Activated T-cell treated with anti-CD3 and anti-CD28 coated beads, Interleukin-2, amount 50 U/mL, for 4 hours (primary cell): ENCODE results near the gene DTL. TPM values are rescaled to one million over a fixed set of nuclear protein-coding genes. Genes with fewer than 3 reads are reported as not detected.
A peak's percentile ranks its signal among the peaks of the same experiment; 100 is the strongest.

ENCODE experiments used
- ATAC-seq, 2 donors: fragments of 200-7000 bp; cut with Tn5 transposase; one replicate each; pipeline ENCODE4 v1.10.0; 2021
- DNase-seq: peaks from one replicate; pipeline ENCODE4 v3.0.0-alpha.2; 2020
- H3K27me3 Mint-ChIP-seq: one replicate; pipeline ENCODE4 v1.8.0; 2021; ENCODE audit warnings: low read depth, mixed read lengths
- H3K36me3 Mint-ChIP-seq: one replicate; pipeline ENCODE4 v1.8.0; 2022; ENCODE audit warnings: mixed read lengths; ENCODE audit not compliant: insufficient read depth
- H3K4me1 Mint-ChIP-seq: one replicate; pipeline ENCODE4 v1.8.0; 2021; ENCODE audit warnings: low read depth, mixed read lengths
- H3K4me3 Mint-ChIP-seq: one replicate; pipeline ENCODE4 v1.8.0; 2021; ENCODE audit warnings: mild to moderate bottlenecking, moderate library complexity, mixed read lengths
- H3K9me3 Mint-ChIP-seq: one replicate; pipeline ENCODE4 v1.8.0; 2021; ENCODE audit warnings: mixed read lengths
- total RNA-seq, 3 donors: library from RNA; stranded (reverse); gene quantifications; one replicate each; pipeline ENCODE4 v1.2.1, GENCODE V29; 2021

Gene DTL
- total RNA-seq, 3 donors from 2014 or later: 47.7 to 74.5 (median 65.2) TPM

DNA sequence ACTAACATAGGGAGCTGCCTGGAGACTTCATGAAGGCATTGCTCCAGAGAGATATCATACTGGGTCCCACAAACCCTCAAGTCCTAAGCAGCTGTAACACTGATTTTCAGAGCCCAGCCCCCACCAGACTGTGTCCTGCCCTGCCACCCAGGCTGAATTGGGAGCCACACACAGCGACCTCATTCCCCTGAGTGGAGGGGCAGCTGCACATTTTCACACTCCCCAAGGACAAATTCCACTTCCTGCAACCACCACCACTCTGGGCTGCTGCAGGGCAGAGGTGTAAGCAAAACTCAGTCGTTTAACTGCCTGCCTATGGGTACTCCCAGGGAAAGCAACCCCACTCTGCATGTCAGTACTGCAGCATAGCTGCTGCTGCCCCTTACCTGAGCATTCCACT, 19.8 kb downstream of the DTL start:
- Mint-ChIP-seq H3K27me3 (no peaks in the 10 kb centered on the region), H3K4me1 (no peaks in the 10 kb centered on the region), H3K9me3 (peaks cover 21% of the 10 kb centered on the region), H3K36me3 (peaks cover 31% of the 10 kb centered on the region), H3K4me3 (no peak overlapping the region)
- no peak for DNase-seq
- ATAC-seq: peak in 1 of 2 donors; percentile 10

GRCh38 chr1:212060632-212061472, 25.3 kb downstream of the DTL start:
- Mint-ChIP-seq H3K27me3 (no peaks in the 10 kb centered on the region), H3K36me3 (peaks cover 18% of the 10 kb centered on the region), H3K9me3 (peaks cover 21% of the 10 kb centered on the region), H3K4me1 (no peaks in the 10 kb centered on the region), H3K4me3 (no peak overlapping the region)
- DNase-seq (no peak), ATAC-seq (peak in 1 of 2 donors; percentile 32)

DNA sequence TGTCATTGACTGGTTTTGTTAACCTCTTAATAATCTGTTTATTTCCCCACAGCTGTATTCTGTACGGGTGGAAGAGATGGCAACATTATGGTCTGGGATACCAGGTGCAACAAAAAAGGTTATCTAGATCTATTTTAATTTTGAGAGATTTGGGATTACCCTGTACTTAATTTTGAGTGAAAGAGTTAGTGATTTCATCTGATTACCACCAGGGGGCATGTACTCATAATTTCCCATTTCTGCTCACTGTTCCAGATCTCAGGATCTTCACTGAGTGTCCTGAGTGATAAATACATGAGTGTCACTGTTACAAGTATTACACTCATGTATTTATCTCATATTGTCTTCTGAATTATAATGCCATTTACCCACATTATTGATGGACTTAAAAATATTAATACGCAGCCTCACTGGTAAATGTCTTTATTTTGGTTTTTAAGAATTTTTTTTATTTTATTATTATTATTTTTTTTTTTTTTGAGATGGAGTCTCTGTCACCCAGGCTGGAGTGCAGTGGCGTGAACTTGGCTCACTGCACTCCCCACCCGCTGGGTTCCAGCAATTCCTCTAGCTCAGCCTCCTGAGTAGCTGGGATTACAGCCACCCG, 27.4 kb downstream of the DTL start:
- ATAC-seq: peak in 1 of 2 donors; percentile 37
- Mint-ChIP-seq H3K4me1 (no peaks in the 10 kb centered on the region), H3K36me3 (peaks cover 4% of the 10 kb centered on the region), H3K27me3 (no peaks in the 10 kb centered on the region), H3K9me3 (peaks cover 4% of the 10 kb centered on the region), H3K4me3 (no peak overlapping the region)
- DNase-seq: no peak

GRCh38 chr1:212067787-212068186, 32.2 kb downstream of the DTL start:
- ATAC-seq: no peak
- no peaks in the 10 kb centered on the region for H3K9me3 Mint-ChIP-seq
- H3K27me3 Mint-ChIP-seq: no peaks in the 10 kb centered on the region
- H3K4me1 Mint-ChIP-seq: no peaks in the 10 kb centered on the region
- H3K4me3 Mint-ChIP-seq: no peak overlapping the region
- DNase-seq: no peak
- H3K36me3 Mint-ChIP-seq: peaks cover 6% of the 10 kb centered on the region

DNA sequence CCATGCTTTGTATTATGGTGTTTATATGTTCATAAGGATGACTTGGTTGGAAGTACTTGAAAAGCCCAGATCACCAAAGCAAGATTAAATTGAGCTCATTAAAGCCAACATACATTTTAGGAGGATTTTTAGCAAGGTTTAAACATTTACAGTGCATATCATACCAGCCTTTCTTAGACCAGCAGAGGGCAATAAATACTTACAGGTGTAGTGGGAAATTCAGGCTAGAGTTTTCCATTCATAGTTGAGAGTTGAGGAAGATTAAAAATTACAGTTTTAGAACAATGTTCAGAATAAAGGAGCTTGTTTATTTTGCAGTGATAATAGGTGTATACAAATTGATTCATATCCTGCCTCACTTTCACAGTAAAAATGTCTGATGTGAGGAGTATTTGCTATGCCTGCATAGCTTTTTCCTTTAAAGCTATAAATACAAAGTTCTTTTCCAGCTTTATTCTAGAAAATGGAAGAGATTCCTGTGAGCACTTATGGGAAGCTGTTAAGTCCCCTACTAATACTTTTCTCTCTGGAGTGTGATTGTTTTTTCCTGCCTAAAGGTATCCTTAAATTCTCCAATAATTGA, 35.3 kb downstream of the DTL start:
- DNase-seq (no peak), ATAC-seq (peak in 1 of 2 donors; percentile 46)
- H3K4me1 Mint-ChIP-seq: no peaks in the 10 kb centered on the region

DNA sequence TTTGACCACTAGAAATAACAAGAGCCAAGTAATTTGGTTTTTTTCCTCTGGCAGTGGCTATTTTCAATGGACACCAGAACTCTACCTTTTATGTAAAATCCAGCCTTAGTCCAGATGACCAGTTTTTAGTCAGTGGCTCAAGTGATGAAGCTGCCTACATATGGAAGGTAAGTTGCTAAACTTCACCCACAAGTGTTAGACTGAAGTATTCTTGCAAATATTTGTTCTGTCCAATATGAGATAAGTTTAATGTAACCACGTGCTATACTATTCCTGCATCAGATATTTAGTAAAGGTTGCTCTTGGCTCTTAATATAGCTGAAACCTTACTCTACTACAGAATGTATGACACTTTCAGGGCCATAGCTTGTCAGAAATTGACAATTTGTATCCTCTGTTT, 36.5 kb downstream of the DTL start:
- Mint-ChIP-seq H3K9me3 (no peaks in the 10 kb centered on the region), H3K27me3 (no peaks in the 10 kb centered on the region), H3K36me3 (peaks cover 11% of the 10 kb centered on the region), H3K4me3 (no peak overlapping the region), H3K4me1 (no peaks in the 10 kb centered on the region)
- no peak for ATAC-seq
- DNase-seq: no peak

More for the DNA sequence above, 35.3 kb downstream of the DTL start:
- peaks cover 6% of the 10 kb centered on the region for H3K36me3 Mint-ChIP-seq
- H3K27me3 Mint-ChIP-seq: no peaks in the 10 kb centered on the region
- no peak overlapping the region for H3K4me3 Mint-ChIP-seq
- H3K9me3 Mint-ChIP-seq: no peaks in the 10 kb centered on the region

- Mint-ChIP-seq H3K27me3 (no peaks in the 10 kb centered on the region), H3K4me1 (no peaks in the 10 kb centered on the region), H3K36me3 (peaks cover 9% of the 10 kb centered on the region), H3K9me3 (no peaks in the 10 kb centered on the region), H3K4me3 (no peak overlapping the region)
- DNase-seq: no peak
- ATAC-seq: no peak
Measured at GRCh38 chr1:212073490-212073889, 37.9 kb downstream of the DTL start.

DNA sequence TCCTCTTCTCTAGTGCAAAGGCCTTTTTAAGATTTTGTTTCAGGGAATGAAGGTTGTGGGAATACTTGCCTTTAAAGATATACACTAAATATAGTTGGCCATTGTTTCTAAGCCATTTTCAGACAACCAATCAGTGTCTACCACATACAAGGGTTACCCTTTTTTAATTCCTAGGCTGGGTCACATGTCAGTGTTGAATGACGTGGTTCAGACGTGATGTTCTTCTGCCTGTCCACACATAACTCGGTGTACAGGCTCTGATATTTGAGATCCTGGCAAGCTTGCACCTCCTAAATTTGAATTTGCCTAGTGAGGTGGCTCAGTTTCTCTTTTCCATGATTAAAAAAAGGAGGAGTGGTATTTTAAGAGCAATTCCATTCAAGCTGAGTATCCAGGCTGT, 38.8 kb downstream of the DTL start:
- no peak for ATAC-seq
- Mint-ChIP-seq H3K4me1 (no peaks in the 10 kb centered on the region), H3K4me3 (no peak overlapping the region), H3K9me3 (no peaks in the 10 kb centered on the region), H3K27me3 (no peaks in the 10 kb centered on the region), H3K36me3 (peaks cover 11% of the 10 kb centered on the region)
- DNase-seq: no peak

DNA sequence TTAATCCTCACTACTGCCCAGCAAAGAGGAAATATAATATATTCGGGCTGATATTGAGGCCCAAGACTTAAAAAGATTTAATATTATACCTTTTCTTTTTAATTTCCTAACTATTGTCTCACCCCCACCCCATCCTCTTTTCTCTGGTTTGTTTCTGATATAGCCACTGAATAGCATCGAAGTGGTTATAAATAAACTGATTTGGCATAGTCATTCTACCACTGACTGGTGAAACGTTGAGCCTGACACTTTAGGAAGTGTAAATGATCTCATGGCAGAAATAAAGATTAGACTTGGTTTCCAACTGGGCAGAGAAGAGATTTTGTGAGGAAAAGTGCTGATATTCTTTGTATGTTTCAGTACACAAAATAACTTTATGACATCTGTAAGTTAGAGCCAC, 39.3 kb downstream of the DTL start:
- Mint-ChIP-seq H3K27me3 (no peaks in the 10 kb centered on the region), H3K36me3 (peaks cover 11% of the 10 kb centered on the region), H3K4me3 (no peak overlapping the region), H3K9me3 (no peaks in the 10 kb centered on the region), H3K4me1 (no peaks in the 10 kb centered on the region)
- no peak for ATAC-seq
- no peak for DNase-seq

DNA sequence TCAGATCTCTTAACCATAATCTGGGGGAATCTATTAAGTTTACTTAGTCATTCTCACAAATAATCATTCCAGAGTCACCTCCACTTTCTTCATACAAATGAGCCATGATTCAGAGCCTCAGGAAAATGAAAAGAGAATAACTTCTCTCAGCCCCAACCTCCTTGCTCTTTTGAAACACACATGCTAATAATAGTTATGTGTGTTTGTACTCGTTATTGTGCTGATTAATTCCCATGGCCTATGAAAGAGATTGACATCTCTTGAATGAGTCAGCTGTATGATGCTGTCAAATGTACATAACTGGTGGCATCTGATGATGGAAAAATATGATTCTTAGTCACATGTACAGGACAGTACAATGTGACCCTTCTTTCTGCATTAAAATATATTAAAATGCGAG, 41.5 kb downstream of the DTL start:
- H3K36me3 Mint-ChIP-seq: peaks cover 12% of the 10 kb centered on the region
- DNase-seq: no peak
- no peak for ATAC-seq
- H3K9me3 Mint-ChIP-seq: no peaks in the 10 kb centered on the region
- H3K4me3 Mint-ChIP-seq: no peak overlapping the region
- H3K27me3 Mint-ChIP-seq: no peaks in the 10 kb centered on the region
- H3K4me1 Mint-ChIP-seq: no peaks in the 10 kb centered on the region

DNA sequence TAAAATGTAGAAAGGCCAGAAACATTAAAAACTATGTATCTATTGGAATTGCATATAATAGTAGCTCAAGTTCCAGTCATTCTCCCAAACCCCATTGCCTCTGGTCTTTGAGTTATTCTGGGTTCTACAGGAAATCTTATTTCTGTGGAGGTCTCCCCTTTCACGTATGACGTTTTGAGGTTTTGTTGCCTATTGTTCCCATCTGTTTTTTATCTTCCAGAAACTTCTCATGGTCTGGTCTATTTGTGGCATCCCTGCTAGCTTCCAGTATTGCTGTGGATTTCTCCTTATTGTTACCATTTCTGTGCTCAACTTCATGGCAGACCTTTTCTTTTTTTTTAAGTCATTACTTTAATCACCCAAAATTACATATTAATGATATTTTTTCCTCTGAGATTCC, 43.3 kb downstream of the DTL start:
- H3K9me3 Mint-ChIP-seq: no peaks in the 10 kb centered on the region
- no peak for ATAC-seq
- no peak for DNase-seq
- peaks cover 12% of the 10 kb centered on the region for H3K36me3 Mint-ChIP-seq
- no peaks in the 10 kb centered on the region for H3K4me1 Mint-ChIP-seq
- H3K4me3 Mint-ChIP-seq: no peak overlapping the region
- no peaks in the 10 kb centered on the region for H3K27me3 Mint-ChIP-seq

DNA sequence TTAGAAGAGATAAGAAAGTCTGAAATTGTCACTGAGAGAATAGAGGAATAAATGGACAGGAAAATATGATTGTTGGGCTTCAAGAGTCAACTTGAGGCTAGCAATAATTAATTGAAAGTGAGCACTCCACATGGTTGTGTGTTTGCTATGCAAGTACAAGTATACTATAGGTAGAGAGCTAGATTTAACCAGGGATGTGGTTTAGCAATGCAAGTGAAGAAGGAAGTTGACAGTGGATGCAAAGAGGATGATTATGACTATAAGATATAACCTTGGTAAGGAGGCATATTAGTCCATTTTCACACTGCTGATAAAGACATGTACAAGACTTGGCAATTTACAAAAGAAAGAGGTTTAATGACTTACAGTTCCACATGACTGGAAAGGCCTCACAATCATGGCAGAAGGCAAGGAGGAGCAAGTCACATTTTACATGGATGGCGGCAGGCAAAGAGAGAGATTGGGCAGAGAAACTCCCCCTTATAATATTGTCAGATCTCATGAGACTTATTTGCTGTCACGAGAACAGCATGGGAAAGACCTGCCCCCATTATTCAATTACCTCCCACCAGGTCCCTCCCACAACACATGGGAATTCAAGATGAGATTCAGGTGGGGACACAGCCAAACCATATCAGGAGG, 47.3 kb downstream of the DTL start:
- H3K27me3 Mint-ChIP-seq: no peaks in the 10 kb centered on the region
- no peaks in the 10 kb centered on the region for H3K9me3 Mint-ChIP-seq
- no peaks in the 10 kb centered on the region for H3K4me1 Mint-ChIP-seq
- no peak for ATAC-seq
- DNase-seq: no peak
- peaks cover 16% of the 10 kb centered on the region for H3K36me3 Mint-ChIP-seq
- no peak overlapping the region for H3K4me3 Mint-ChIP-seq

DNA sequence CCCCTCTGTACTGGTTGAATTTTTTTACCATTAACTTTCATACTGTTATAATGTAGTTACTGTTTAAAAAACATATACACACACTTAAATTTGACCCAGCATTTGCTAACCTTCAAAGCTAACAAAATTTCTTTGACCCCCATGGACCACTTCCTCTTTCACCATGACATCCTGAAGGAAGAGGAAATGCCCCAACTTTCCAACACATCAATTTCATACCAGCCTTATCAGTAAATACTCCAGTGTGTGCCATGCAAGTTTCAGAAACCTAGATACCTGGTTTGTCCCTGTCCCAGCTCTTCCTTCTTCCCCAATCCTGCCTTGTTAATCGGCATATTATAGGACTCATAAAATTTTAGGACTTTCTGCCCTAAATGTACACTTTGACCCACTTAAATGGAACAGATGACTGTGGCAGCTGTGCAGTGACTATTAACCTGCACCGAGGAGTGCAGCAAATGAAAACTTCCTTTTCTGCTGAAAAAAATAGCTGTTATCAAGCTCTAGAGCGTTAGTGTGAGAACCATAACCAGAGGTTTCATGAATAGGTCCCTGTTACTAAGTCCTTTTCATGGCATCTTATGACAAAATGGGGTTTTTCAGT, 54.1 kb downstream of the DTL start:
- H3K27me3 Mint-ChIP-seq: no peaks in the 10 kb centered on the region
- H3K4me3 Mint-ChIP-seq: no peak overlapping the region
- peaks cover 5% of the 10 kb centered on the region for H3K9me3 Mint-ChIP-seq
- H3K4me1 Mint-ChIP-seq: peaks cover 9% of the 10 kb centered on the region
- peaks cover 19% of the 10 kb centered on the region for H3K36me3 Mint-ChIP-seq
- DNase-seq (no peak), ATAC-seq (no peak)

DNA sequence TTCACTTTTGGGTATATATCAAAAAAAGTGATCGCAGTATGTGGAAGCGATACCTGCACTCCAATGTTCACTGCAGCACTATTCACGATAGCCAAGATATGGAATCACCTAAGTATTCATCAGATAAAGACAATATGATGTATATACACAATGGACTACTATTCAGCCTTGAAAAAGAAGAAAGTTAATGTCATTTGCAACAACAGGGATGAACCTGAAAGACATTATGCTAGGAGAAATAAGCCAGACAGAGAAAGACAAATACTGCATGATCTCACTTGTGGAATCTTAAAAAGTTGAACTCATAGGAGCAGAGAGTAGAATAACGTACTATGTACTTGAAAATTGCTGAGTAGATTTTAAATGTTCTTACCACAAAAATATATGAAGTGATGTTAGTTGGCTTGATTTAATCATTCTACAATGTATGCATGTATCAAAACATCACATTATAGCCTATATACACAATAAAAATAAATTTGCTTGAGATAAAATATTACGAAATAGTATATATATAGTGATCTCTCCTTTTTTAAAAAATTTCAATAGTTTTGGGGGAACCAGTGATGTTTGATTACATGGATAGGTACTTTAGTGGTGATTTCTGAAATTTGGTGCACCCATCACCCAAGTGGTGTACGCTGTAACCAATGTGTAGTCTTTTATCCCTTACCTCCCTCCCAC, 56.0 kb downstream of the DTL start:
- Mint-ChIP-seq H3K4me1 (peaks cover 9% of the 10 kb centered on the region), H3K4me3 (no peak overlapping the region), H3K36me3 (peaks cover 20% of the 10 kb centered on the region), H3K27me3 (no peaks in the 10 kb centered on the region), H3K9me3 (peaks cover 9% of the 10 kb centered on the region)
- no peak for DNase-seq
- ATAC-seq: no peak
